Neuronal stem cell (in vitro differentiated cells): ENCODE data around the gene SCGN.

Experiments
- DNase-seq: peaks from one replicate; pipeline ENCODE4 v3.0.0-alpha.2; 2013; ENCODE audit warnings: low spot score
- H2AFZ ChIP-seq: one replicate; pipeline ENCODE4 v1.6.1; 2013; ENCODE audit warnings: mild to moderate bottlenecking, low read length, inconsistent platforms
- H2AK5ac ChIP-seq: 2 replicates; pipeline ENCODE4 v1.6.1; 2013; ENCODE audit warnings: low read depth, mild to moderate bottlenecking, inconsistent platforms, low read length, moderate library complexity, mixed read lengths
- H2BK120ac ChIP-seq: 2 replicates; pipeline ENCODE4 v1.6.1; 2013; ENCODE audit warnings: low read depth, mild to moderate bottlenecking, inconsistent platforms, low read length, moderate library complexity, mixed read lengths
- H2BK12ac ChIP-seq: one replicate; pipeline ENCODE4 v1.6.1; 2013; ENCODE audit warnings: low read length, inconsistent platforms
- H2BK15ac ChIP-seq: 2 replicates; pipeline ENCODE4 v1.6.1; 2013; ENCODE audit warnings: mild to moderate bottlenecking, low read length, inconsistent platforms, mixed read lengths
- H2BK5ac ChIP-seq: one replicate; pipeline ENCODE4 v1.6.1; 2013; ENCODE audit warnings: inconsistent platforms, mild to moderate bottlenecking, low read length, moderate library complexity
- H3K14ac ChIP-seq: one replicate; pipeline ENCODE4 v1.6.1; 2013; ENCODE audit warnings: low read length, inconsistent platforms
- H3K18ac ChIP-seq: 2 replicates; pipeline ENCODE4 v1.6.1; 2013; ENCODE audit warnings: low read length, inconsistent platforms
- H3K23ac ChIP-seq: 2 replicates; pipeline ENCODE4 v1.6.1; 2013; ENCODE audit warnings: low read depth, mild to moderate bottlenecking, mixed read lengths, low read length, inconsistent platforms; ENCODE audit not compliant: poor library complexity
- H3K27ac ChIP-seq: replicated peaks from 3 replicates; pipeline ENCODE4 v1.5.1; 2013; ENCODE audit warnings: low read length, inconsistent platforms
- H3K27me3 ChIP-seq, 3 experiments: 2 replicates each; pipeline ENCODE4 v1.6.1; 2013; ENCODE audit warnings: low read length in 3 of 3, mild to moderate bottlenecking in 2 of 3, inconsistent platforms in 1 of 3, low read depth in 1 of 3, mixed read lengths in 1 of 3, moderate library complexity in 1 of 3; ENCODE audit not compliant: control insufficient read depth in 3 of 3, insufficient read depth in 3 of 3
- H3K36me3 ChIP-seq, 2 donors: replicated peaks in 1 of 2; 2 replicates each; pipeline ENCODE4 v1.6.1; 2013; ENCODE audit warnings: low read length in 2 of 2; ENCODE audit not compliant: control insufficient read depth in 2 of 2, insufficient read depth in 2 of 2
- H3K4ac ChIP-seq: 2 replicates; pipeline ENCODE4 v1.6.1; 2013; ENCODE audit warnings: inconsistent platforms, mild to moderate bottlenecking, low read length, moderate library complexity
- H3K4me1 ChIP-seq, 2 donors: 1 replicate in 1 of 2; 2 replicates in 1 of 2; pipeline ENCODE4 v1.6.1; 2013; ENCODE audit warnings: low read length in 2 of 2, low read depth in 1 of 2; ENCODE audit not compliant: control insufficient read depth in 2 of 2, insufficient read depth in 1 of 2
- H3K4me2 ChIP-seq: one replicate; pipeline ENCODE4 v1.6.1; 2013; ENCODE audit warnings: mild to moderate bottlenecking, low read length, inconsistent platforms; ENCODE audit not compliant: insufficient read depth, poor library complexity, severe bottlenecking
- H3K4me3 ChIP-seq, 2 donors: 2 replicates each; pipeline ENCODE4 v1.5.1; 2013; ENCODE audit warnings: low read length in 2 of 2, mild to moderate bottlenecking in 2 of 2, inconsistent platforms in 1 of 2, moderate library complexity in 1 of 2
- H3K79me1 ChIP-seq: one replicate; pipeline ENCODE4 v1.6.1; 2013; ENCODE audit warnings: low read depth, mild to moderate bottlenecking, inconsistent platforms, low read length, moderate library complexity
- H3K9ac ChIP-seq: one replicate; pipeline ENCODE4 v1.6.1; 2013; ENCODE audit warnings: mild to moderate bottlenecking, low read depth, low read length, inconsistent platforms; ENCODE audit not compliant: poor library complexity
- H3K9me3 ChIP-seq, 2 donors: replicated peaks in 1 of 2; 2 replicates each; pipeline versions ENCODE3 to v1.6.1; 2013; ENCODE audit warnings: low read length in 2 of 2, mild to moderate bottlenecking in 2 of 2, inconsistent platforms in 1 of 2, low read depth in 1 of 2, mixed read lengths in 1 of 2, moderate library complexity in 1 of 2; ENCODE audit not compliant: control insufficient read depth in 2 of 2, insufficient read depth in 1 of 2
- H4K8ac ChIP-seq: one replicate; pipeline ENCODE4 v1.6.1; 2013; ENCODE audit warnings: low read depth, mild to moderate bottlenecking, inconsistent platforms, low read length, moderate library complexity
- H4K91ac ChIP-seq: one replicate; pipeline ENCODE4 v1.6.1; 2013; ENCODE audit warnings: low read length, low read depth, mild to moderate bottlenecking, inconsistent platforms; ENCODE audit not compliant: poor library complexity
- WGBS, 2 donors: extraction: QIAGEN DNeasy Blood & Tissue Kit; methylation state at CpG; one replicate each; pipeline ENCODE4 v1.1.7; 2013; ENCODE audit warnings: missing lambda C conversion rate in 2 of 2, mixed read lengths in 1 of 2; ENCODE audit not compliant: insufficient read length in 2 of 2, insufficient replicate concordance in 1 of 2; ENCODE audit errors: extremely low coverage in 2 of 2; 5-methylcytosine and 5-hydroxymethylcytosine counted together

The SCGN gene

DNA sequence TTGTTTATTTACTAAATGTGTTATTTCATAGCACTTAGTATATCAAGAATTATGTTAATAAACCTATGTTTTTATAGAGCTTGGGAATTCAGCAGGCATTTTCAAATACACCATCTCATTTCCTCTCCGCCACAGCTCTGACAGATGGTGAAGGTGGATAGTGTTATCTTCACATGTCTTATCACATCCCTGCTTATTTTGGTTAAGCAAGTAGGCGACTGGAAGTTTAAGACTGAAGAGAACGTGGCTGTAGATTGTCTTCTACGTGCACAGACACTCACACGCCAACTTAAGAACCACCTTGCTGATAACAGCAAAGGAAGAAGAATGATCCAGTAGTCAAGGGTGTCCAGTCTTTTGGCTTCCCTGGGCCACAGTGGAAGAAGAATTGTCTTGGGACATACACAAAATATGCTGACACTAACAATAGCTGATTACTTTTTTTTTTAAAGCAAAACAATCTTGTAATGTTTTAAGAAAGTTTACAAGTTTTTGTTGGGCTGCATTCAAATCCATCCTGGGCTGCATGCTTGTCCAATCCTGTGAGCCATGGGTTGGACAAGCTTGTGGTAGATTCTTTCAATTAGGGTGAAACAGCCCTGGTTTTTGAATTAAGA, 43.3 kb upstream of the SCGN start:
- H3K27ac ChIP-seq, result no peak overlapping the region
- H4K91ac ChIP-seq, result no peak overlapping the region
- H2BK5ac ChIP-seq, result no peak overlapping the region
- H2BK15ac ChIP-seq, result no peak overlapping the region
- H2AFZ ChIP-seq, result no peak overlapping the region
- no peak overlapping the region for H3K9ac ChIP-seq
- no peak overlapping the region for H3K4ac ChIP-seq
- no peak overlapping the region for H3K23ac ChIP-seq
- no peak overlapping the region for H4K8ac ChIP-seq
- WGBS, 2 donors, result no CpG with 5 or more reads among the region's 5 CpGs
- H3K18ac ChIP-seq, result no peak overlapping the region
- no peak for DNase-seq
- no peak overlapping the region for H2BK120ac ChIP-seq
- peaks cover 0 to 1% of the 10 kb centered on the region in 2 donors for H3K4me1 ChIP-seq
- H3K9me3 ChIP-seq, result no peaks in the 10 kb centered on the region
- H2AK5ac ChIP-seq, result no peak overlapping the region
- H3K4me2 ChIP-seq, result no peak overlapping the region
- no peaks in the 10 kb centered on the region for H3K79me1 ChIP-seq
- H2BK12ac ChIP-seq, result no peak overlapping the region
- H3K36me3 ChIP-seq, result no peaks in the 10 kb centered on the region
- H3K14ac ChIP-seq, result no peak overlapping the region
- H3K27me3 ChIP-seq, result no peaks in the 10 kb centered on the region
- no peak overlapping the region for H3K4me3 ChIP-seq

- no CpG with 5 or more reads among the region's 3 CpGs for WGBS, 2 donors
- Histone ChIP-seq H3K23ac (no peak overlapping the region), H3K27me3 (no peaks in the 10 kb centered on the region), H2BK15ac (no peak overlapping the region), H3K4ac (no peak overlapping the region), H3K79me1 (no peaks in the 10 kb centered on the region), H3K4me3 (no peak overlapping the region), H3K9ac (no peak overlapping the region), H4K8ac (no peak overlapping the region), H4K91ac (no peak overlapping the region), H3K4me2 (no peak overlapping the region), H2AFZ (no peak overlapping the region), H2BK120ac (no peak overlapping the region), H2BK12ac (no peak overlapping the region), H3K9me3 (no peaks in the 10 kb centered on the region), H3K27ac (no peak overlapping the region), H3K14ac (no peak overlapping the region), H2AK5ac (no peak overlapping the region), H3K36me3 (no peaks in the 10 kb centered on the region), H3K4me1 (no peaks in the 10 kb centered on the region), H3K18ac (no peak overlapping the region), H2BK5ac (no peak overlapping the region)
- no peak for DNase-seq
Observed at GRCh38 chr6:25612666-25613065, 39.3 kb upstream of the SCGN start.

- Histone ChIP-seq H3K36me3 (no peaks in the 10 kb centered on the region), H3K23ac (no peak overlapping the region), H2AK5ac (no peak overlapping the region), H3K27ac (no peak overlapping the region), H3K4me3 (no peak overlapping the region), H3K14ac (no peak overlapping the region), H4K91ac (no peak overlapping the region), H2BK5ac (no peak overlapping the region), H4K8ac (no peak overlapping the region), H3K9me3 (no peaks in the 10 kb centered on the region), H2BK120ac (no peak overlapping the region), H3K18ac (no peak overlapping the region), H2BK12ac (no peak overlapping the region), H3K79me1 (no peaks in the 10 kb centered on the region), H3K4me2 (no peak overlapping the region), H3K4me1 (no peaks in the 10 kb centered on the region), H3K9ac (no peak overlapping the region), H2AFZ (no peak overlapping the region), H3K4ac (no peak overlapping the region), H2BK15ac (no peak overlapping the region), H3K27me3 (no peaks in the 10 kb centered on the region)
- WGBS, 2 donors, result no CpG with 5 or more reads among the region's 1 CpG
- DNase-seq, result no peak
Observed at GRCh38 chr6:25613415-25613814, 38.6 kb upstream of the SCGN start.

DNA sequence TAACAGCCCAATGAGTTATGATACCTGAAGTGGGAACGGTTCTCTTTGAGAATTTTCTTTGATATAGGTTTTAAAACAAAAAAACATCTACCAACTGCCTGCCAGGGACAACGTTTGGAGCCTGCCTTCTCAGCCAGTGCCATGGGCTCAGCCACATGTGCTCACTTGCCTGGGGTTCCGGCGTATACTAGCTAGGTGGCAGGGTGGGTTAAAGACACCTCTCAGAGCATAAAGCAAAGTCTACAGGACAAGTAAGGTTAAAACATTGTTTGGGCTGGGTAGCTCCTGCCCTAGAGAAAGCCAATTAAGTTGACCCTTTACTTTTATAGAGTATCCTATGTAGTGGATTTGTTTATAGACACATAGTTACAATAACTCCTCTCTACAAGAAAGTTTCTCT, 38.0 kb upstream of the SCGN start:
- DNase-seq, result no peak

More for the DNA sequence above, 38.0 kb upstream of the SCGN start:
- Histone ChIP-seq H2BK120ac (no peak overlapping the region), H3K4me1 (peaks cover 0 to 3% of the 10 kb centered on the region in 2 donors), H3K27me3 (no peaks in the 10 kb centered on the region), H3K14ac (no peak overlapping the region), H3K4me2 (no peak overlapping the region), H4K8ac (no peak overlapping the region), H2BK5ac (no peak overlapping the region), H2AK5ac (no peak overlapping the region), H3K9ac (no peak overlapping the region), H3K4me3 (no peak overlapping the region), H3K36me3 (no peaks in the 10 kb centered on the region), H3K79me1 (no peaks in the 10 kb centered on the region), H4K91ac (no peak overlapping the region), H3K27ac (no peak overlapping the region), H2BK12ac (no peak overlapping the region), H3K23ac (no peak overlapping the region), H3K18ac (no peak overlapping the region), H2AFZ (no peak overlapping the region), H2BK15ac (no peak overlapping the region), H3K4ac (no peak overlapping the region), H3K9me3 (no peaks in the 10 kb centered on the region)
- WGBS, 2 donors, result no CpG with 5 or more reads among the region's 4 CpGs
